ENCODE results near the gene ONECUT2. TPM values are rescaled to one million over a fixed set of nuclear protein-coding genes. Genes with fewer than 3 reads are reported as not detected.

Gene ONECUT2
- polyA plus RNA-seq, 1 of the 3 experiments (the other 2 are of a cell fraction) = 0.16 TPM

- Histone ChIP-seq H4K20me1 (ENCODE audit: insufficient read depth) (no peaks in the 10 kb centered on the region), H3F3A (replicated peaks; ENCODE audit: insufficient read depth) (no peaks in the 10 kb centered on the region), H3K9me2 (no peaks in the 10 kb centered on the region), H2AFZ (ENCODE audit: low read depth) (no peak overlapping the region), H3K4me1 (ENCODE audit: control insufficient read depth in 1 of 2, insufficient read depth in 2 of 2, low read depth in 1 of 2, low read length in 1 of 2) (no peaks in the 10 kb centered on the region), H3K4me3 (ENCODE audit: low read depth in 2 of 2, low read length in 1 of 2) (no peak overlapping the region), H3K79me2 (ENCODE audit: insufficient read depth) (no peaks in the 10 kb centered on the region), H3K4me2 (no peak overlapping the region), H3K9ac (no peak overlapping the region), H3K36me3 (replicated peaks in 1 of 2; ENCODE audit: control insufficient read depth in 1 of 2, insufficient read depth in 2 of 2, low read length in 1 of 2) (no peaks in the 10 kb centered on the region), H3K27ac (ENCODE audit: low read depth in 2 of 2, low read length in 1 of 2) (no peak overlapping the region), H3K9me3 (no peaks in the 10 kb centered on the region), H3K27me3 (ENCODE audit: insufficient read depth) (peaks cover 8% of the 10 kb centered on the region; the same call in 1 of the 2 replicates)
- DNase-seq = no peak
- ChIA-PET CTCF (no interaction called here), POLR2A (no interaction called here)
- TF ChIP-seq TEAD4 (IDR thresholded peaks at IDR 0.05; ENCODE audit: borderline replicate concordance, insufficient read depth) = no peak
- TF ChIP-seq MAX (IDR thresholded peaks at IDR 0.05; ENCODE audit: low read depth) = no peak
- no peak for TF ChIP-seq SIN3A (IDR thresholded peaks at IDR 0.05; ENCODE audit: borderline replicate concordance, low read depth, low read length)
- TF ChIP-seq, protein P1, sequence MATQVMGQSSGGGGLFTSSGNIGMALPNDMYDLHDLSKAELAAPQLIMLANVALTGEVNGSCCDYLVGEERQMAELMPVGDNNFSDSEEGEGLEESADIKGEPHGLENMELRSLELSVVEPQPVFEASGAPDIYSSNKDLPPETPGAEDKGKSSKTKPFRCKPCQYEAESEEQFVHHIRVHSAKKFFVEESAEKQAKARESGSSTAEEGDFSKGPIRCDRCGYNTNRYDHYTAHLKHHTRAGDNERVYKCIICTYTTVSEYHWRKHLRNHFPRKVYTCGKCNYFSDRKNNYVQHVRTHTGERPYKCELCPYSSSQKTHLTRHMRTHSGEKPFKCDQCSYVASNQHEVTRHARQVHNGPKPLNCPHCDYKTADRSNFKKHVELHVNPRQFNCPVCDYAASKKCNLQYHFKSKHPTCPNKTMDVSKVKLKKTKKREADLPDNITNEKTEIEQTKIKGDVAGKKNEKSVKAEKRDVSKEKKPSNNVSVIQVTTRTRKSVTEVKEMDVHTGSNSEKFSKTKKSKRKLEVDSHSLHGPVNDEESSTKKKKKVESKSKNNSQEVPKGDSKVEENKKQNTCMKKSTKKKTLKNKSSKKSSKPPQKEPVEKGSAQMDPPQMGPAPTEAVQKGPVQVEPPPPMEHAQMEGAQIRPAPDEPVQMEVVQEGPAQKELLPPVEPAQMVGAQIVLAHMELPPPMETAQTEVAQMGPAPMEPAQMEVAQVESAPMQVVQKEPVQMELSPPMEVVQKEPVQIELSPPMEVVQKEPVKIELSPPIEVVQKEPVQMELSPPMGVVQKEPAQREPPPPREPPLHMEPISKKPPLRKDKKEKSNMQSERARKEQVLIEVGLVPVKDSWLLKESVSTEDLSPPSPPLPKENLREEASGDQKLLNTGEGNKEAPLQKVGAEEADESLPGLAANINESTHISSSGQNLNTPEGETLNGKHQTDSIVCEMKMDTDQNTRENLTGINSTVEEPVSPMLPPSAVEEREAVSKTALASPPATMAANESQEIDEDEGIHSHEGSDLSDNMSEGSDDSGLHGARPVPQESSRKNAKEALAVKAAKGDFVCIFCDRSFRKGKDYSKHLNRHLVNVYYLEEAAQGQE (IDR thresholded peaks at IDR 0.05; ENCODE audit: low read depth, low read length) = no peak
- TF ChIP-seq TAF1 (IDR thresholded peaks at IDR 0.05; ENCODE audit: borderline replicate concordance, low read depth, low read length) = no peak
- TF ChIP-seq, protein P2, sequence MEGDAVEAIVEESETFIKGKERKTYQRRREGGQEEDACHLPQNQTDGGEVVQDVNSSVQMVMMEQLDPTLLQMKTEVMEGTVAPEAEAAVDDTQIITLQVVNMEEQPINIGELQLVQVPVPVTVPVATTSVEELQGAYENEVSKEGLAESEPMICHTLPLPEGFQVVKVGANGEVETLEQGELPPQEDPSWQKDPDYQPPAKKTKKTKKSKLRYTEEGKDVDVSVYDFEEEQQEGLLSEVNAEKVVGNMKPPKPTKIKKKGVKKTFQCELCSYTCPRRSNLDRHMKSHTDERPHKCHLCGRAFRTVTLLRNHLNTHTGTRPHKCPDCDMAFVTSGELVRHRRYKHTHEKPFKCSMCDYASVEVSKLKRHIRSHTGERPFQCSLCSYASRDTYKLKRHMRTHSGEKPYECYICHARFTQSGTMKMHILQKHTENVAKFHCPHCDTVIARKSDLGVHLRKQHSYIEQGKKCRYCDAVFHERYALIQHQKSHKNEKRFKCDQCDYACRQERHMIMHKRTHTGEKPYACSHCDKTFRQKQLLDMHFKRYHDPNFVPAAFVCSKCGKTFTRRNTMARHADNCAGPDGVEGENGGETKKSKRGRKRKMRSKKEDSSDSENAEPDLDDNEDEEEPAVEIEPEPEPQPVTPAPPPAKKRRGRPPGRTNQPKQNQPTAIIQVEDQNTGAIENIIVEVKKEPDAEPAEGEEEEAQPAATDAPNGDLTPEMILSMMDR (IDR thresholded peaks at IDR 0.05) = no peak
- TF ChIP-seq, protein P3, sequence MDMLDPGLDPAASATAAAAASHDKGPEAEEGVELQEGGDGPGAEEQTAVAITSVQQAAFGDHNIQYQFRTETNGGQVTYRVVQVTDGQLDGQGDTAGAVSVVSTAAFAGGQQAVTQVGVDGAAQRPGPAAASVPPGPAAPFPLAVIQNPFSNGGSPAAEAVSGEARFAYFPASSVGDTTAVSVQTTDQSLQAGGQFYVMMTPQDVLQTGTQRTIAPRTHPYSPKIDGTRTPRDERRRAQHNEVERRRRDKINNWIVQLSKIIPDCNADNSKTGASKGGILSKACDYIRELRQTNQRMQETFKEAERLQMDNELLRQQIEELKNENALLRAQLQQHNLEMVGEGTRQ (IDR thresholded peaks at IDR 0.05; ENCODE audit: borderline replicate concordance, low read depth, low read length) = no peak
- TF ChIP-seq FOXM1 (IDR thresholded peaks at IDR 0.05; ENCODE audit: low read depth) = no peak
- TF ChIP-seq TCF12 (IDR thresholded peaks at IDR 0.05) = no peak
- no peak for TF ChIP-seq EP300 (IDR thresholded peaks at IDR 0.05; ENCODE audit: borderline replicate concordance in 1 of 2, low read depth in 1 of 2, low read length in 1 of 2)
- no peak for TF ChIP-seq GABPA (IDR thresholded peaks at IDR 0.05; ENCODE audit: low read depth)
- no peak for TF ChIP-seq NRF1 (IDR thresholded peaks at IDR 0.05; ENCODE audit: low read depth, low read length)
- 19% methylated on average over 1 of the region's 1 CpG for WGBS (ENCODE audit: low lambda C conversion rate)
Measured at GRCh38 chr18:57505231-57505630, 70.1 kb downstream of the ONECUT2 start.

Measured in SK-N-SH (cell line).